ENCODE results near the gene MEI1.

DNA sequence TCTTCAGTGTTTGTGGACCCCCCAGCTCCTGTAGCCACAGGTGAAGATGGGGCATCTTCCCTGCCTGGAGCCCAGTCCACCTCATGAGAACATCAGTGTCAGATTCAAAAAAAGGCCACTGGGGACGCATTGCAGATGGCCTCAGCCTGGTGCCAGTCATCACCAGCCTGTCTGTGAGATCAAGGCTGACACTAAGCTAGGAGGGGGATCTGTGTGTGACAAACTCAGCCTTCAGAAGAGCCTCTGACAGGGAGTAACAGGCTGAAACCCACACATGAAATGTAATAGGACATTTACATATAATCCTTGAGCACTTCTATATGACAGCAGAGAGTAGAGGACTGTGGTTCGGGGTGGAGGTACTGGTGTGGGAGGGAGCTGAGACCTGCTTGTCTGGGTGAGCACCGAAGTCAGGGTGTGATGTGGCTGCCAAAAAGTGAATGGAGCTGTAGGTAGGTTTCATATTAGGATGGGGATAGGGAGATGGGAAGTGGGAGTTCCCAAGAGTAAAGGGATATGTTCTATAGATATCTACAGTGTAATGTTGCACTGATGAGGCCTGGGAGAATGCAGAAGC is 80.7 kb downstream of the MEI1 start:
- TF ChIP-seq CTCF (IDR thresholded peaks at IDR 0.05), result no peak
- no peak for TF ChIP-seq POLR2A (IDR thresholded peaks at IDR 0.05)
- TF ChIP-seq EP300 (IDR thresholded peaks at IDR 0.05), result no peak
